Activated CD4-positive, alpha-beta memory T cell treated with anti-CD3 and anti-CD28 coated beads, Interleukin-2, amount 10 ng/mL, durations not matched to agents 7 days and 5 days (primary cell): ENCODE results near the gene GANC. TPM values are rescaled to one million over a fixed set of nuclear protein-coding genes. Genes with fewer than 3 reads are reported as not detected.
"Not testable (repeated sequence)": the region's sequence is repeated elsewhere in the genome, so short reads cannot be mapped to it uniquely, and the experiment has no call there.

ENCODE experiments used
- CTCF ChIA-PET: fragments of 350-600 bp; sonication (Branson Sonifier 250); formaldehyde crosslinking; loops from one replicate; lab custom pipeline; 2021; ENCODE audit warnings: antibody characterized with exemption, inconsistent platforms; lab: Charles Lee
- POLR2A ChIA-PET: fragments of 350-600 bp; sonication (Branson Sonifier 250); formaldehyde crosslinking; loops from one replicate; lab custom pipeline; 2021; ENCODE audit warnings: antibody characterized with exemption; lab: Charles Lee
- DNase-seq: peaks from one replicate; pipeline ENCODE4 v3.0.0-alpha.2; 2020
- H3K27ac Mint-ChIP-seq: one replicate; pipeline ENCODE4 v1.8.0; 2021; ENCODE audit warnings: mild to moderate bottlenecking, mixed read lengths
- H3K27me3 Mint-ChIP-seq: one replicate; pipeline ENCODE4 v1.8.0; 2021; ENCODE audit warnings: mixed read lengths
- H3K36me3 Mint-ChIP-seq: one replicate; pipeline ENCODE4 v1.8.0; 2021; ENCODE audit warnings: low read depth, mixed read lengths
- H3K4me1 Mint-ChIP-seq: one replicate; pipeline ENCODE4 v1.8.0; 2021; ENCODE audit warnings: mixed read lengths
- H3K4me3 Mint-ChIP-seq: one replicate; pipeline ENCODE4 v1.8.0; 2021; ENCODE audit warnings: mild to moderate bottlenecking, mixed read lengths
- H3K9me3 Mint-ChIP-seq: one replicate; pipeline ENCODE4 v1.8.0; 2021; ENCODE audit warnings: mixed read lengths
- total RNA-seq, 2 experiments: library from RNA; stranded (reverse); gene quantifications; one replicate each; pipeline ENCODE4 v1.2.3, GENCODE V29; 2021

The GANC gene
- total RNA-seq, 2 experiments from 2014 or later, result 28.3 to 31.5 TPM

GRCh38 chr15:42332331-42332730 is 59.3 kb downstream of the GANC start:
- H3K36me3 Mint-ChIP-seq, result peaks cover 26% of the 10 kb centered on the region
- H3K9me3 Mint-ChIP-seq, result peaks cover 12% of the 10 kb centered on the region
- DNase-seq, result no peak
- H3K4me1 Mint-ChIP-seq, result no peaks in the 10 kb centered on the region
- CTCF ChIA-PET, result interaction anchor here (0.6 kb wide), 1 partner anchor 285 kb away, joined by 3 read pairs; no protein-coding TSS in a partner anchor
- no peak overlapping the region for H3K27ac Mint-ChIP-seq
- POLR2A ChIA-PET, result no interaction called here
- H3K27me3 Mint-ChIP-seq, result no peaks in the 10 kb centered on the region
- H3K4me3 Mint-ChIP-seq, result no peak overlapping the region

DNA sequence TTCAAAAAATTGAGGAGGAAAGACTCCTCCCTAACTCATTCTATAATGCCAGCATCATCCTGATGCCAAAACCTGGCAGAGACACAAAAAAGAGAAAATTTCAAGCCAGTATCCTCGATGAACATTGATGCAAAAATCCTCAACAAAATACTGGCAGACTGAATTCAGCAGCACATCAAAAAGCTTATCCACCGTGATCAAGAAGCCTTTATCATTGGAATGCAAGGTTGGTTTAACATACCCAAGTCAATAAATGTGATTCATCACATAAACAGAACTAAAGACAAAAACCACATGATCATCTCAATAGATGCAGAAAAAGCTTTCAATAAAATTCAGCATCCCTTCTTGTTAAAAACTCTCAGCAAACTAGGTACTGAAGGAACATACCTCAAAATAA is 62.1 kb downstream of the GANC start:
- Mint-ChIP-seq H3K4me3 (no peak overlapping the region), H3K4me1 (no peaks in the 10 kb centered on the region), H3K36me3 (peaks cover 26% of the 10 kb centered on the region), H3K27ac (no peak overlapping the region), H3K9me3 (peaks cover 12% of the 10 kb centered on the region), H3K27me3 (no peaks in the 10 kb centered on the region)
- ChIA-PET CTCF (no interaction called here), POLR2A (no interaction called here)
- DNase-seq, result no peak

DNA sequence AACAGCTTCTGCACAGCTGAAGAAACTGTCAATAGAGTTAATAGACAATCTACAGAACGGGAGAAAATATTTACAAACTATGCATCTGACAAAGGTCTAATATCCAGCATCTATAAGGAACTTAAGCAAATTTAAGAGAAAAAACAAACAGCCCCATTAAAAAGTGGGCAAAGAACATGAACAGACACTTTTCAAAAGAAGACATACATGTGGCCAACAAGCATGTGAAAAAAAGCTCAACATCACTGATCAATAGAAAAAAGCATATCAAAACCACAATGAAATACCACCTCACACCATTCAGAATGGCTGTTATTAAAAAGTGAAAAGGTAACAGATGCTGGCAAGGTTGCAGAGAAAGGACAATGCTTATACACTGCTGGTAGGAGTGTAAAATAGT is 63.6 kb downstream of the GANC start:
- DNase-seq, H3K27ac Mint-ChIP-seq, H3K27me3 Mint-ChIP-seq, POLR2A ChIA-PET, CTCF ChIA-PET, H3K4me1 Mint-ChIP-seq, H3K4me3 Mint-ChIP-seq: not testable (repeated sequence)
- Mint-ChIP-seq H3K9me3 (peaks cover 12% of the 10 kb centered on the region), H3K36me3 (peaks cover 19% of the 10 kb centered on the region)

GRCh38 chr15:42337104-42337503 is 64.1 kb downstream of the GANC start:
- POLR2A ChIA-PET, CTCF ChIA-PET, H3K4me3 Mint-ChIP-seq, H3K27ac Mint-ChIP-seq, H3K27me3 Mint-ChIP-seq, DNase-seq, H3K4me1 Mint-ChIP-seq: not testable (repeated sequence)
- H3K9me3 Mint-ChIP-seq, result peaks cover 12% of the 10 kb centered on the region
- peaks cover 19% of the 10 kb centered on the region for H3K36me3 Mint-ChIP-seq

GRCh38 chr15:42338500-42338899 is 65.5 kb downstream of the GANC start:
- H3K36me3 Mint-ChIP-seq, result peaks cover 16% of the 10 kb centered on the region
- POLR2A ChIA-PET, result no interaction called here
- H3K9me3 Mint-ChIP-seq, result peaks cover 12% of the 10 kb centered on the region
- no peaks in the 10 kb centered on the region for H3K27me3 Mint-ChIP-seq
- no peak overlapping the region for H3K27ac Mint-ChIP-seq
- no peak overlapping the region for H3K4me3 Mint-ChIP-seq
- DNase-seq, result no peak
- H3K4me1 Mint-ChIP-seq, result no peaks in the 10 kb centered on the region
- CTCF ChIA-PET, result no interaction called here

DNA sequence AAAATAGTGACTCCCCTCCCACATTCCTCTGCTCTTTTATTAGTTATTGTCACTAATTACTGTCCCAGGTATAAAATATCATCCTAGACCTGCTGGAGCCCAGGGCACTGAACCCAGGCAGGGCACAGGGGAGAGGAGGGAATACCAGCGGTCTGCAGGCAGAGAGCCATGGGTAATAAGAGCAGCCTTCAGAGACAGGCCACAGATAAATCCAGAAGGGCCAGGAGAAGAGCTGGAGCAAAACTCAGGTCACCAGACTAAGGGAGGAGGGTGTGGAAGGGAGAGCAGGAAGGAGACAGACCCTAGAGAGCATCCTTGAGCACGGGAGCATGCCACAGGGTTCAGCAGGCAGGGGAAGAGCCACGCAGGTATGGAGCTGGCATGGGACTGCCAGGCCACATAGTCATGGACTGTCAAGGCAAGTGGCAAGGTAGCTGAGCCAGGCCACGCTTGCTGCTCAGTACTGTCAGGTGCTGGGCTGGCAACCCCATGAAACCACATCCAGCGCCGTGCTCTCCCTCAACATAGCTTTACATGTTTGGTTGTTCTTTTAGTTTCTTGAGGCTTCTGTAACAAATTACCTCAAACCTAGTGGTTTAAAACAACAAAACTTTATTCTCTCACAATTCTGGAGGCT is 70.7 kb downstream of the GANC start:
- peaks cover 13% of the 10 kb centered on the region for H3K36me3 Mint-ChIP-seq
- peaks cover 7% of the 10 kb centered on the region for H3K4me1 Mint-ChIP-seq
- DNase-seq, result no peak
- H3K4me3 Mint-ChIP-seq, result no peak overlapping the region
- H3K27ac Mint-ChIP-seq, result no peak overlapping the region
- ChIA-PET CTCF (no interaction called here), POLR2A (no interaction called here)
- no peaks in the 10 kb centered on the region for H3K27me3 Mint-ChIP-seq
- no peaks in the 10 kb centered on the region for H3K9me3 Mint-ChIP-seq

GRCh38 chr15:42344763-42345162 is 71.8 kb downstream of the GANC start:
- Mint-ChIP-seq H3K27me3 (no peaks in the 10 kb centered on the region), H3K4me1 (peaks cover 10% of the 10 kb centered on the region), H3K36me3 (peaks cover 16% of the 10 kb centered on the region), H3K9me3 (no peaks in the 10 kb centered on the region), H3K27ac (no peak overlapping the region), H3K4me3 (no peak overlapping the region)
- ChIA-PET POLR2A (no interaction called here), CTCF (no interaction called here)
- DNase-seq, result no peak

DNA sequence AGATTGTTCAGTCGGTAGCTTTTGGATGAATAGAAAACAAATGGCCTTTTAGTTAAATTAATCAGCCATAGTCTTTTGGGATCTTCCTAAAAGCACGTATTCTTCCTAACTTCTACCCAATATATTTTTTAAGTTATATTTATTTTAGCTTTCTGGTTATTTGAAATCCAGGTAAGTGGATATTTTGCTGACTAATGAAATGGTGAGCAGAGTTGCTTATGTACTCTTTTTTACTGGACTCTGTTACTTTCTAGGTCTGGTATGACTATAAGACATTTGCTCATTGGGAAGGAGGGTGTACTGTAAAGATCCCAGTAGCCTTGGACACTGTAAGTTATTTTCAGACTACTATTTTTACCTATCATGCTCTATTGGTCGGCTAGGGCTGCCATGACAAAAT is 72.5 kb downstream of the GANC start:
- Mint-ChIP-seq H3K4me3 (no peak overlapping the region), H3K36me3 (peaks cover 19% of the 10 kb centered on the region), H3K27ac (no peak overlapping the region), H3K9me3 (no peaks in the 10 kb centered on the region), H3K27me3 (no peaks in the 10 kb centered on the region), H3K4me1 (peaks cover 10% of the 10 kb centered on the region)
- no peak for DNase-seq
- ChIA-PET POLR2A (no interaction called here), CTCF (no interaction called here)

DNA sequence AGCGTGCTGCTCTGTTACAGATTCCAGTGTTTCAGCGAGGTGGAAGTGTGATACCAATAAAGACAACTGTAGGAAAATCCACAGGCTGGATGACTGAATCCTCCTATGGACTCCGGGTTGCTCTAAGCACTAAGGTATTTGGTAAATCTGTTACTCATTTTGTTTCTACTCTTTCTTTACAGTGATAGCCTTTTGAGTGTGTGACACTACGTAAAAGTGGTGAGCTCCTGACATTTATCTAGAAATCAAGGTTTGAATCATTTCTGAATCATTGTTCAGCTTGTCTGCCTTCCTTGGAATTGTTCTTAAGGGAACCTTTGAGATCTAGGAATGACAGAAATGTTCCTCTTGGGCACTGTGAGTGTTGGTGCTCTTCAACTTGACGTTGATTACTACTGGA is 75.1 kb downstream of the GANC start:
- no peak overlapping the region for H3K27ac Mint-ChIP-seq
- no peak for DNase-seq
- H3K27me3 Mint-ChIP-seq, result no peaks in the 10 kb centered on the region
- no peak overlapping the region for H3K4me3 Mint-ChIP-seq
- CTCF ChIA-PET, result no interaction called here
- H3K9me3 Mint-ChIP-seq, result no peaks in the 10 kb centered on the region
- H3K36me3 Mint-ChIP-seq, result peaks cover 34% of the 10 kb centered on the region
- POLR2A ChIA-PET, result no interaction called here
- peaks cover 10% of the 10 kb centered on the region for H3K4me1 Mint-ChIP-seq

- no peaks in the 10 kb centered on the region for H3K27me3 Mint-ChIP-seq
- H3K4me3 Mint-ChIP-seq, result no peak overlapping the region
- peaks cover 10% of the 10 kb centered on the region for H3K4me1 Mint-ChIP-seq
- DNase-seq, result no peak
- H3K36me3 Mint-ChIP-seq, result peaks cover 39% of the 10 kb centered on the region
- ChIA-PET CTCF (no interaction called here), POLR2A (no interaction called here)
- no peak overlapping the region for H3K27ac Mint-ChIP-seq
- no peaks in the 10 kb centered on the region for H3K9me3 Mint-ChIP-seq
Observed at GRCh38 chr15:42349186-42349585, 76.2 kb downstream of the GANC start.

DNA sequence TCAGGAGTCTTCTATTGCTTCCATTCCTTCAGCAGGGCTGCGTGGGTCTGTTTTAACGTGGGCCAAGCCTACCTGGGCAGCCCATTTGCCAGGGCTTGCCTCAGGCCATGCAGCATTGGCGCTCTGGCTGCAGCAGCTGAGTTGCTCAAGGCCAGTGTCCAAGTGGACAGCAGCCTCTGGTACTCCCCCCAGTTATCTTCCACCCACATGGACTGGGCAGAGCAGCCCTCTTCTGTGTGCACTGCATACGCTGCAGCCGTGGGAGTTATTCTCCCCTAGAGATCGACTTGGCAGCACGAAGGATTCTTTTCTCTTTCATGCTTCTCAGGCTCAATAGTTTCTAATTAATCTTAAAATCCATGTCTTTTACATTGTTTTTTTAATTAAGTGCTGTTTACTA is 79.4 kb downstream of the GANC start:
- no peak overlapping the region for H3K27ac Mint-ChIP-seq
- DNase-seq, result no peak
- no peaks in the 10 kb centered on the region for H3K9me3 Mint-ChIP-seq
- CTCF ChIA-PET, result no interaction called here
- peaks cover 3% of the 10 kb centered on the region for H3K4me1 Mint-ChIP-seq
- peaks cover 28% of the 10 kb centered on the region for H3K36me3 Mint-ChIP-seq
- H3K27me3 Mint-ChIP-seq, result no peaks in the 10 kb centered on the region
- no peak overlapping the region for H3K4me3 Mint-ChIP-seq
- POLR2A ChIA-PET, result no interaction called here

GRCh38 chr15:42353061-42353460 is 80.1 kb downstream of the GANC start:
- DNase-seq, result no peak
- Mint-ChIP-seq H3K4me3 (no peak overlapping the region), H3K27ac (no peak overlapping the region), H3K4me1 (peaks cover 3% of the 10 kb centered on the region), H3K9me3 (no peaks in the 10 kb centered on the region), H3K27me3 (no peaks in the 10 kb centered on the region), H3K36me3 (peaks cover 26% of the 10 kb centered on the region)
- CTCF ChIA-PET, result no interaction called here
- POLR2A ChIA-PET, result no interaction called here

DNA sequence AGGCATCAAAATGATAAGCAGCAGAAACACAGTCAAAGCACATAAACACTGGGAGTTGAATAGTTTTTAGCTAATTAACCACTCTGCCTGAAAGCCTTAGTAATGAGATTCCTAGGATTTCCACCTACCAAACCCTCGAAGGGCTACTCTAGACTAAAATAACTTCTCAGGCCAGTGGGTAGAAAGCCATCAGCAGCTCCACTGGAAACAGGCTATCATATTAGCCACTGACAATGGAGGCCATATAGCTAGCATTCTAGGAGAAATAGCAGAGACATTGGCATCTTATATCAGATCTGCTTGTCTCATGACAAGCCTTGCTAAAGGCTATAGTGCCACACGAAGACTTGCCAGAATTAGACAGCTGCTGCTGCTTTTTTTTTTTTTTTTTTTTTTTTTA is 81.8 kb downstream of the GANC start:
- Mint-ChIP-seq H3K36me3 (peaks cover 23% of the 10 kb centered on the region), H3K4me1 (no peaks in the 10 kb centered on the region), H3K27me3 (no peaks in the 10 kb centered on the region), H3K27ac (no peak overlapping the region), H3K9me3 (no peaks in the 10 kb centered on the region), H3K4me3 (no peak overlapping the region)
- ChIA-PET CTCF (no interaction called here), POLR2A (no interaction called here)
- no peak for DNase-seq

GRCh38 chr15:42355291-42355690 is 82.3 kb downstream of the GANC start:
- DNase-seq, result no peak
- Mint-ChIP-seq H3K4me1 (no peaks in the 10 kb centered on the region), H3K27ac (no peak overlapping the region), H3K36me3 (peaks cover 20% of the 10 kb centered on the region), H3K4me3 (no peak overlapping the region), H3K9me3 (no peaks in the 10 kb centered on the region), H3K27me3 (no peaks in the 10 kb centered on the region)
- CTCF ChIA-PET, result no interaction called here
- POLR2A ChIA-PET, result no interaction called here
